Keratinocyte (primary cell): Measurements from ENCODE around the gene CTTNBP2NL.

Experiments
- CTCF ChIP-seq, 3 experiments: IDR thresholded peaks in 1 of 3; conservative IDR thresholded peaks in 1 of 3; optimal IDR thresholded peaks in 1 of 3; 2 replicates in 2 of 3; 3 replicates in 1 of 3; pipeline versions ENCODE3 to v1.5.1; 2011; ENCODE audit warnings: low read length in 3 of 3, mild to moderate bottlenecking in 3 of 3, moderate library complexity in 2 of 3, control low read depth in 1 of 3, inconsistent platforms in 1 of 3; ENCODE audit not compliant: insufficient read depth in 2 of 3; ENCODE audit errors: extremely low read depth in 1 of 3
- EZH2 ChIP-seq: IDR thresholded peaks from one replicate; pipeline ENCODE4 v1.6.1; 2012; ENCODE audit warnings: inconsistent platforms, mild to moderate bottlenecking, low read length, moderate library complexity

GRCh38 chr1:112508278-112509004 is 112.4 kb downstream of the CTTNBP2NL start, which contains the start of gene WNT2B:
- no peak for TF ChIP-seq CTCF (optimal IDR thresholded peaks at IDR 0.05 in 1 of 3, IDR thresholded peaks at IDR 0.05 in 1 of 3, conservative IDR thresholded peaks at IDR 0.05 in 1 of 3; ENCODE audit: extremely low read depth in 1 of 3, insufficient read depth in 2 of 3, low read length in 3 of 3)
- TF ChIP-seq EZH2, result peak; percentile 88
